ENCODE measurements around the gene KITLG.
A peak's percentile ranks its signal among the peaks of the same experiment; 100 is the strongest.

KITLG gene

GRCh38 chr12:88590851-88591250 is 10.6 kb upstream of the KITLG start (continued):
- TF ChIP-seq TSHZ2 (CRISPR knock-in tag; IDR thresholded peaks at IDR 0.05), result no peak

GRCh38 chr12:88585077-88585476 is 4.8 kb upstream of the KITLG start:
- ATAC-seq, result no peak
- no peak for TF ChIP-seq ZFP3 (CRISPR knock-in tag; IDR thresholded peaks at IDR 0.05)
- TF ChIP-seq SNAI2 (CRISPR knock-in tag; IDR thresholded peaks at IDR 0.05), result no peak
- no peak for TF ChIP-seq RARB (CRISPR knock-in tag; IDR thresholded peaks at IDR 0.05)
- TF ChIP-seq GLIS3 (CRISPR knock-in tag; IDR thresholded peaks at IDR 0.05), result no peak
- no peak for TF ChIP-seq CREB5 (CRISPR knock-in tag; IDR thresholded peaks at IDR 0.05; ENCODE audit: low read depth)
- no peak for TF ChIP-seq ISL1 (CRISPR knock-in tag; IDR thresholded peaks at IDR 0.05)
- no peak for TF ChIP-seq ZFP30 (CRISPR knock-in tag; IDR thresholded peaks at IDR 0.05)
- no peak for TF ChIP-seq ZNF70 (CRISPR knock-in tag; IDR thresholded peaks at IDR 0.05)
- no peak for TF ChIP-seq POU6F1 (CRISPR knock-in tag; IDR thresholded peaks at IDR 0.05; ENCODE audit: borderline replicate concordance, low read depth)
- no peak for TF ChIP-seq CSDC2 (CRISPR knock-in tag; IDR thresholded peaks at IDR 0.05)
- TF ChIP-seq TCF4 (CRISPR knock-in tag; IDR thresholded peaks at IDR 0.05; ENCODE audit: borderline replicate concordance), result no peak

GRCh38 chr12:88579601-88580050 is 645 bp downstream of the KITLG start:
- peak; percentile 58 for ATAC-seq
- TF ChIP-seq ZNF8 (CRISPR knock-in tag; IDR thresholded peaks at IDR 0.05) (no peak), ZFP3 (CRISPR knock-in tag; IDR thresholded peaks at IDR 0.05) (peak; percentile 58; the same call in 1 of the 2 replicates)

GRCh38 chr12:88579161-88579517 is 1.1 kb downstream of the KITLG start:
- TF ChIP-seq TOX (CRISPR knock-in tag; IDR thresholded peaks at IDR 0.05; ENCODE audit: borderline replicate concordance) (no peak), PATZ1 (CRISPR knock-in tag; IDR thresholded peaks at IDR 0.05; ENCODE audit: borderline replicate concordance) (no peak), ZNF8 (CRISPR knock-in tag; IDR thresholded peaks at IDR 0.05) (no peak), TSHZ2 (CRISPR knock-in tag; IDR thresholded peaks at IDR 0.05) (no peak), TCF4 (CRISPR knock-in tag; IDR thresholded peaks at IDR 0.05; ENCODE audit: borderline replicate concordance) (no peak), CSDC2 (CRISPR knock-in tag; IDR thresholded peaks at IDR 0.05) (no peak), GLIS3 (CRISPR knock-in tag; IDR thresholded peaks at IDR 0.05) (no peak)
- ATAC-seq, result peak; percentile 62
